Panc1 (cell line): ENCODE data around the gene PARP16. TPM values are rescaled to one million over a fixed set of nuclear protein-coding genes. Genes with fewer than 3 reads are reported as not detected.

Experiments
- ATAC-seq: fragments of 200-7000 bp; cut with Tn5 transposase; 2 replicates; pipeline ENCODE4 v1.9.1; 2020; ENCODE audit warnings: mild to moderate bottlenecking, moderate library complexity
- BruUV-seq: library from RNA; stranded (reverse); fragments of 400-500 nt; replicated peaks from 2 replicates; lab custom pipeline; 2021; lab: Mats Ljungman, UMichigan
- CTCF ChIA-PET: fragments of 300-600 bp; sonication (Branson Sonifier 250); formaldehyde crosslinking; loops from one replicate; lab custom pipeline; 2022; ENCODE audit warnings: antibody characterized with exemption; lab: Charles Lee
- POLR2A ChIA-PET: fragments of 300-600 bp; sonication (Branson Sonifier 250); formaldehyde crosslinking; loops from one replicate; lab custom pipeline; 2022; ENCODE audit warnings: antibody characterized with exemption; lab: Charles Lee
- DNase-seq: peaks from one replicate; pipeline ENCODE4 v3.0.0-alpha.2; 2010; ENCODE audit warnings: low read depth, low spot score
- H3K27ac ChIP-seq: 2 replicates; pipeline ENCODE4 v1.5.1; 2011; ENCODE audit warnings: mild to moderate bottlenecking, low read length, inconsistent platforms
- H3K27me3 ChIP-seq: fragments of 200-500 bp; sonication (Bioruptor generic); 2 replicates; pipeline ENCODE4 v1.6.0; 2014; ENCODE audit warnings: low read length, inconsistent platforms; ENCODE audit not compliant: control insufficient read depth, insufficient read depth
- H3K36me3 ChIP-seq: fragments of 200-500 bp; sonication (Bioruptor generic); 2 replicates; pipeline ENCODE4 v1.5.1; 2014; ENCODE audit warnings: inconsistent platforms, mild to moderate bottlenecking, low read length, moderate library complexity; ENCODE audit not compliant: control insufficient read depth, insufficient read depth
- H3K4me1 ChIP-seq: 2 replicates; pipeline ENCODE4 v1.5.1; 2011; ENCODE audit warnings: inconsistent platforms, mild to moderate bottlenecking, low read length, moderate library complexity; ENCODE audit not compliant: control insufficient read depth, insufficient read depth
- H3K4me3 ChIP-seq, 2 experiments: 2 replicates each; pipeline ENCODE4 v1.5.1; 2011 to 2012; ENCODE audit warnings: low read depth in 2 of 2, low read length in 2 of 2, mild to moderate bottlenecking in 2 of 2, inconsistent platforms in 1 of 2, moderate library complexity in 1 of 2
- H3K9me3 ChIP-seq: fragments of 200-500 bp; sonication (Bioruptor generic); 2 replicates; pipeline ENCODE4 v1.5.1; 2014; ENCODE audit warnings: low read depth, mild to moderate bottlenecking, inconsistent platforms, low read length, moderate library complexity; ENCODE audit not compliant: control insufficient read depth, insufficient read depth
- POLR2AphosphoS5 ChIP-seq: IDR thresholded peaks from 2 replicates; pipeline ENCODE4 v1.6.1; 2012; ENCODE audit warnings: mild to moderate bottlenecking, low read depth, low read length, moderate library complexity
- REST ChIP-seq, 2 experiments: IDR thresholded peaks; 2 replicates each; pipeline ENCODE4 v1.6.1; 2011 to 2012; ENCODE audit warnings: low read depth in 2 of 2, control low read depth in 1 of 2, low read length in 1 of 2, mild to moderate bottlenecking in 1 of 2, moderate library complexity in 1 of 2; ENCODE audit not compliant: insufficient read depth in 1 of 2
- SIN3A ChIP-seq: IDR thresholded peaks from 2 replicates; pipeline ENCODE4 v1.6.1; 2012; ENCODE audit warnings: low read depth, mild to moderate bottlenecking, low read length, moderate library complexity, borderline replicate concordance; ENCODE audit not compliant: insufficient read depth
- TCF7L2 ChIP-seq: IDR thresholded peaks from 2 replicates; pipeline ENCODE4 v1.6.1; 2011; ENCODE audit warnings: mild to moderate bottlenecking, low read depth, low read length, inconsistent platforms
- in situ Hi-C: cut with HindIII; loops from 2 replicates; pipeline ENCODE4 v1.10.0; 2016; ENCODE audit warnings: low sequenced_read_pairs, low pct_unique_long_range_greater_than_20kb
- intact Hi-C: fragments of 100-400 bp; cut with micrococcal nuclease; formaldehyde crosslinking; loops from one replicate; pipeline ENCODE4 v1.10.0; 2022; ENCODE audit not compliant: unreplicated experiment
- total RNA-seq: library from RNA; stranded (reverse); gene quantifications from one replicate; pipeline ENCODE4 v1.2.1, GENCODE V29; 2021; ENCODE audit not compliant: unreplicated experiment
- TF ChIP-seq, protein P1 (sequence below): fragments of 450-650 bp; IDR thresholded peaks from 2 replicates; pipeline ENCODE4 v1.5.1; 2017; ENCODE audit warnings: mild to moderate bottlenecking

Gene PARP16
- total RNA-seq, 1 experiment from 2014 or later, result 15.4 TPM

DNA sequence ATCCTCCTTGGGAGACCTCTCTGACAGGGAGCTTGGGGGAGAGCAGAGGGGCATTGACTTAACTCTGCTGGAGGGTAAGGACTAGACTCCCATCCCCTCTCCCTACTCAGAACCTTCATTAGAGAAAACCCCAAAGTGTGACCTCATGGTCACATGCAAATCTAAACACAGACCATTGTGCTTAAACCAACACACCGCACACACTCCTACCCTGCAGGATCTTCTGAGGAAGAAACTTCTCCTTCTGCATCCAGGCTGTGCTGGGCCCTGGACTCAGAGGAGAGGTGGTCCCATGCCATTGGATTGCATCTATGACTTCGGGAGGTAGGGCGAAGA lies 805 bp upstream of the PARP16 start:
- POLR2A ChIA-PET, result no interaction called here
- in situ Hi-C loops, result no loop called here
- BruUV-seq, result no TSS peak

DNA sequence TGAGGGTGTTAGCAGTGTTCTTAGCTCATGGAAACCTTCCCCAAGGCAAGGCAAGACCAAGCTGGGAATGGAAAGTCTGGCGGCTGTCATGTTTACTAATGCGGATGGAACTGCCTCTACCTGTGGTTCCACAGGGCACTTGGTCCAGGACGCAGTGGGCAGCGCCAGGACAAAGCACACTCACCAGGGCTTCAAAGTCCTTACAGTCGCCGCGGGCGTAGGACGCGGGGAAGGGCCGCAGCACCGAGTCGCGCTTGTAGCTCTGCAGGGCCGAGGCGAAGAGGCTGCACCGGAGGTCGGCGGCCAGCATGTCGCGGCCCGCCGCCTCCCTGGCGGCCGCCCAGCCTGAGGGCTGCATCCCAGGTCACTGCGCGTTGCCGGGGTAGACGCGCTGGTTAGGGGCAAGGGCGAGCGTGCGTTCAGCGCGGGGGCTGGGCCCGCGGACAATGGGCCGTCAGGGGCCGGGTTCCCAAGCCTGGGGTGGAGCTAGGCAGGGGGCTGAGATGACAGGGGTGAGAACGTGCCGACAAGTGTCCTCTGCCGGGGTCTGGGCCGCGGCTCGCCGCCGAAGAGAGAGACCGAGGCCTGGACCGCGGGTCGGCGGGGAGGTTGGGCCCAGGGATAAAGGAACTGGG lies 497 bp downstream of the PARP16 start:
- H3K27me3 ChIP-seq, result no peaks in the 10 kb centered on the region
- H3K4me1 ChIP-seq, result peaks cover 13% of the 10 kb centered on the region
- DNase-seq (no peak), ATAC-seq (peak; percentile 78)
- H3K9me3 ChIP-seq, result no peaks in the 10 kb centered on the region
- intact Hi-C loops (no loop called here), in situ Hi-C loops (no loop called here)
- TF ChIP-seq SIN3A, result no peak
- TF ChIP-seq, protein P1, sequence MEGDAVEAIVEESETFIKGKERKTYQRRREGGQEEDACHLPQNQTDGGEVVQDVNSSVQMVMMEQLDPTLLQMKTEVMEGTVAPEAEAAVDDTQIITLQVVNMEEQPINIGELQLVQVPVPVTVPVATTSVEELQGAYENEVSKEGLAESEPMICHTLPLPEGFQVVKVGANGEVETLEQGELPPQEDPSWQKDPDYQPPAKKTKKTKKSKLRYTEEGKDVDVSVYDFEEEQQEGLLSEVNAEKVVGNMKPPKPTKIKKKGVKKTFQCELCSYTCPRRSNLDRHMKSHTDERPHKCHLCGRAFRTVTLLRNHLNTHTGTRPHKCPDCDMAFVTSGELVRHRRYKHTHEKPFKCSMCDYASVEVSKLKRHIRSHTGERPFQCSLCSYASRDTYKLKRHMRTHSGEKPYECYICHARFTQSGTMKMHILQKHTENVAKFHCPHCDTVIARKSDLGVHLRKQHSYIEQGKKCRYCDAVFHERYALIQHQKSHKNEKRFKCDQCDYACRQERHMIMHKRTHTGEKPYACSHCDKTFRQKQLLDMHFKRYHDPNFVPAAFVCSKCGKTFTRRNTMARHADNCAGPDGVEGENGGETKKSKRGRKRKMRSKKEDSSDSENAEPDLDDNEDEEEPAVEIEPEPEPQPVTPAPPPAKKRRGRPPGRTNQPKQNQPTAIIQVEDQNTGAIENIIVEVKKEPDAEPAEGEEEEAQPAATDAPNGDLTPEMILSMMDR, result no peak
- TF ChIP-seq REST (IDR thresholded peaks at IDR 0.05; ENCODE audit: insufficient read depth in 1 of 2, low read depth in 2 of 2, low read length in 1 of 2), result no peak
- no peak for TF ChIP-seq POLR2AphosphoS5
- TF ChIP-seq TCF7L2, result no peak
- peak overlapping the region; percentile 75 for H3K27ac ChIP-seq
- peak overlapping the region; percentile 64 to 83 for H3K4me3 ChIP-seq
- H3K36me3 ChIP-seq, result no peaks in the 10 kb centered on the region
- POLR2A ChIA-PET, result interaction anchor here (0.6 to 1.6 kb wide), 6 partner anchors 13 to 255 kb away, joined by 3 to 14 read pairs (median 8); partner anchors contain the start of genes CLPX and RNU5B-1
- no TSS peak for BruUV-seq
- CTCF ChIA-PET, result interaction anchor here (0.6 to 0.9 kb wide), 7 partner anchors 11 to 244 kb away, joined by 3 to 13 read pairs (median 7); no protein-coding TSS in a partner anchor

More for the DNA sequence above, 805 bp upstream of the PARP16 start:
- Histone ChIP-seq H3K27me3 (no peaks in the 10 kb centered on the region), H3K36me3 (no peaks in the 10 kb centered on the region), H3K27ac (peak overlapping the region; percentile 93), H3K9me3 (no peaks in the 10 kb centered on the region), H3K4me3 (peak overlapping the region; percentile 64 to 83), H3K4me1 (peaks cover 13% of the 10 kb centered on the region)
- CTCF ChIA-PET, result interaction anchor here (0.7 kb wide), 1 partner anchor 40 kb away, joined by 6 read pairs; no protein-coding TSS in a partner anchor
- ATAC-seq (no peak), DNase-seq (no peak)
- TF ChIP-seq TCF7L2, result no peak
- TF ChIP-seq, protein P1, result no peak
- TF ChIP-seq SIN3A, result no peak
- no peak for TF ChIP-seq REST (IDR thresholded peaks at IDR 0.05; ENCODE audit: insufficient read depth in 1 of 2, low read depth in 2 of 2, low read length in 1 of 2)
- no peak for TF ChIP-seq POLR2AphosphoS5
- intact Hi-C loops, result no loop called here
